Keratinocyte (primary cell): ENCODE data around the gene CD1D.

Experiments used
- EZH2 ChIP-seq: IDR thresholded peaks from one replicate; pipeline ENCODE4 v1.6.1; 2012; ENCODE audit warnings: inconsistent platforms, mild to moderate bottlenecking, low read length, moderate library complexity
- TF ChIP-seq, protein P1 (sequence below), 3 experiments: IDR thresholded peaks in 1 of 3; conservative IDR thresholded peaks in 1 of 3; optimal IDR thresholded peaks in 1 of 3; 2 replicates in 2 of 3; 3 replicates in 1 of 3; pipeline versions ENCODE3 to v1.5.1; 2011; ENCODE audit warnings: low read length in 3 of 3, mild to moderate bottlenecking in 3 of 3, moderate library complexity in 2 of 3, control low read depth in 1 of 3, inconsistent platforms in 1 of 3; ENCODE audit not compliant: insufficient read depth in 2 of 3; ENCODE audit errors: extremely low read depth in 1 of 3

DNA sequence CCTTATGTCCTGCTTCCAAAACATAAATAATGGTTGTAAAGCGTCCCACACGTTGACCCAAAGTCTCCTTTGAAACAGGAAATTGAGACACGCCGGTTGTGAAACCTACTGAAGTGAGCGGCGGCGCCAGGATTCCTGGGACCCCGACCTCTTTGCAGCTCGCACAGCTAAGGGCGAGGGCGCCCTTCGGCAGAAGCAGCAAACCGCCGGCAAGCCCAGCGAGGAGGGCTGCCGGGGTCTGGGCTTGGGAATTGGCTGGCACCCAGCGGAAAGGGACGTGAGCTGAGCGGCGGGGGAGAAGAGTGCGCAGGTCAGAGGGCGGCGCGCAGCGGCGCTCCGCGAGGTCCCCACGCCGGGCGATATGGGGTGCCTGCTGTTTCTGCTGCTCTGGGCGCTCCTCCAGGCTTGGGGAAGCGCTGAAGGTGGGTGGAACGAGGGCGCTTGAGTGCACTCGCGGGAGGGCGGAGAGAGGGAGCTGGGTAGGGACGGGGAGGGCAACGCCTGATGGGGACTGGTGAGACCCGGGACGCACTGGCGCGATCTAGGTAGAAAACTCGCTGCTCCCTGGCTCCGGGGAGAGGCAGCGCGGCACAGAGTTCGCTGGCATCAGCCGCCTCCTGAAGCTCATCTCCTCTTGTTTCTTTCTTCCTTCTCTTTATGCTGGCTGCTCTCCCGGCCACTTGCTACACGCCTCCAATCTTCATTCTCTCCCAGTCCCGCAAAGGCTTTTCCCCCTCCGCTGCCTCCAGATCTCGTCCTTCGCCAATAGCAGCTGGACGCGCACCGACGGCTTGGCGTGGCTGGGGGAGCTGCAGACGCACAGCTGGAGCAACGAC lies at the start of gene CD1D:
- TF ChIP-seq, protein P1, sequence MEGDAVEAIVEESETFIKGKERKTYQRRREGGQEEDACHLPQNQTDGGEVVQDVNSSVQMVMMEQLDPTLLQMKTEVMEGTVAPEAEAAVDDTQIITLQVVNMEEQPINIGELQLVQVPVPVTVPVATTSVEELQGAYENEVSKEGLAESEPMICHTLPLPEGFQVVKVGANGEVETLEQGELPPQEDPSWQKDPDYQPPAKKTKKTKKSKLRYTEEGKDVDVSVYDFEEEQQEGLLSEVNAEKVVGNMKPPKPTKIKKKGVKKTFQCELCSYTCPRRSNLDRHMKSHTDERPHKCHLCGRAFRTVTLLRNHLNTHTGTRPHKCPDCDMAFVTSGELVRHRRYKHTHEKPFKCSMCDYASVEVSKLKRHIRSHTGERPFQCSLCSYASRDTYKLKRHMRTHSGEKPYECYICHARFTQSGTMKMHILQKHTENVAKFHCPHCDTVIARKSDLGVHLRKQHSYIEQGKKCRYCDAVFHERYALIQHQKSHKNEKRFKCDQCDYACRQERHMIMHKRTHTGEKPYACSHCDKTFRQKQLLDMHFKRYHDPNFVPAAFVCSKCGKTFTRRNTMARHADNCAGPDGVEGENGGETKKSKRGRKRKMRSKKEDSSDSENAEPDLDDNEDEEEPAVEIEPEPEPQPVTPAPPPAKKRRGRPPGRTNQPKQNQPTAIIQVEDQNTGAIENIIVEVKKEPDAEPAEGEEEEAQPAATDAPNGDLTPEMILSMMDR (optimal IDR thresholded peaks at IDR 0.05 in 1 of 3, IDR thresholded peaks at IDR 0.05 in 1 of 3, conservative IDR thresholded peaks at IDR 0.05 in 1 of 3; ENCODE audit: extremely low read depth in 1 of 3, insufficient read depth in 2 of 3, low read length in 3 of 3), result no peak
- TF ChIP-seq EZH2, result no peak
